Renal cortex interstitium (tissue), 11 donors: ENCODE measurements around the gene BCS1L. TPM values are rescaled to one million over a fixed set of nuclear protein-coding genes. Genes with fewer than 3 reads are reported as not detected.

Source experiments
- DNase-seq, 11 donors: peaks; one replicate each; pipeline ENCODE4 v3.0.0-alpha.2; 2013; ENCODE audit warnings: low read depth in 9 of 11, low spot score in 4 of 11; ENCODE audit errors: extremely low read depth in 1 of 11
- polyA plus RNA-seq, 3 donors: library from polyadenylated mRNA; unstranded; fragments of 120-200 nt; gene quantifications; one replicate each; pipeline ENCODE4 v1.2.1, GENCODE V29; 2013; ENCODE audit not compliant: insufficient read length in 3 of 3

Gene BCS1L
- polyA plus RNA-seq, 3 donors: 47.0 to 61.3 (median 49.1) TPM

GRCh38 chr2:218645126-218645525 lies 14.4 kb upstream of the BCS1L start:
- DNase-seq: no peak

GRCh38 chr2:218648088-218648786 lies 11.2 kb upstream of the BCS1L start:
- peak in 1 of 11 donors; percentile 29 for DNase-seq

GRCh38 chr2:218648787-218649100 lies 10.7 kb upstream of the BCS1L start:
- DNase-seq: no peak

GRCh38 chr2:218655751-218656150 lies 3.7 kb upstream of the BCS1L start:
- DNase-seq: no peak

GRCh38 chr2:218658671-218659257 lies 719 bp upstream of the BCS1L start:
- no peak for DNase-seq

GRCh38 chr2:218659988-218660358 lies 490 bp downstream of the BCS1L start:
- no peak for DNase-seq

GRCh38 chr2:218662377-218662776 lies 2.9 kb downstream of the BCS1L start:
- no peak for DNase-seq

GRCh38 chr2:218662827-218663226 lies 3.3 kb downstream of the BCS1L start:
- DNase-seq: no peak

GRCh38 chr2:218663901-218664300 lies 4.4 kb downstream of the BCS1L start:
- no peak for DNase-seq

- no peak for DNase-seq
Measured at GRCh38 chr2:218664653-218665052, 5.2 kb downstream of the BCS1L start.

- DNase-seq: no peak
Measured at GRCh38 chr2:218671097-218671653, 11.7 kb downstream of the BCS1L start.

GRCh38 chr2:218671654-218672566 lies 12.4 kb downstream of the BCS1L start, which contains the start of the genes RNF25 and STK36:
Gene RNF25, minus strand, starts transcription at chr2:218672002. Its CDS starts 32 bp downstream, at chr2:218671970.
Gene STK36, plus strand, starts transcription at chr2:218672086. Its CDS starts 744 bp downstream, at chr2:218672830.
- peak; percentile 70 to 89 (median 84) for DNase-seq

- DNase-seq: no peak
Measured at GRCh38 chr2:218679119-218679518, 19.6 kb downstream of the BCS1L start.

- no peak for DNase-seq
Measured at GRCh38 chr2:218680061-218680460, 20.6 kb downstream of the BCS1L start.

GRCh38 chr2:218687400-218688060 lies 28.0 kb downstream of the BCS1L start:
- peak in 7 of 11 donors; percentile 29 to 69 (median 47) for DNase-seq

GRCh38 chr2:218691234-218691633 lies 31.8 kb downstream of the BCS1L start:
- no peak for DNase-seq

- no peak for DNase-seq
Measured at GRCh38 chr2:218694405-218695145, 35.1 kb downstream of the BCS1L start.

- DNase-seq: no peak
Measured at GRCh38 chr2:218698885-218699284, 39.4 kb downstream of the BCS1L start.
